ENCODE results near the gene EIF4E2. TPM values are rescaled to one million over a fixed set of nuclear protein-coding genes. Genes with fewer than 3 reads are reported as not detected.

The EIF4E2 gene
- total RNA-seq, 1 experiment from 2014 or later = 76.6 TPM

GRCh38 chr2:232541195-232541960 is 9.1 kb upstream of the EIF4E2 start:
- Mint-ChIP-seq H3K27ac (ENCODE audit: unreplicated experiment) (no peak overlapping the region), H3K9me3 (ENCODE audit: low read depth, unreplicated experiment) (no peaks in the 10 kb centered on the region), H3K4me3 (ENCODE audit: low read depth, unreplicated experiment) (no peak overlapping the region), H3K36me3 (ENCODE audit: insufficient read depth, unreplicated experiment) (peaks cover 16% of the 10 kb centered on the region), H3K4me1 (ENCODE audit: low read depth, unreplicated experiment) (no peaks in the 10 kb centered on the region), H3K27me3 (ENCODE audit: unreplicated experiment) (peaks cover 32% of the 10 kb centered on the region)
- TF ChIP-seq, protein P1, sequence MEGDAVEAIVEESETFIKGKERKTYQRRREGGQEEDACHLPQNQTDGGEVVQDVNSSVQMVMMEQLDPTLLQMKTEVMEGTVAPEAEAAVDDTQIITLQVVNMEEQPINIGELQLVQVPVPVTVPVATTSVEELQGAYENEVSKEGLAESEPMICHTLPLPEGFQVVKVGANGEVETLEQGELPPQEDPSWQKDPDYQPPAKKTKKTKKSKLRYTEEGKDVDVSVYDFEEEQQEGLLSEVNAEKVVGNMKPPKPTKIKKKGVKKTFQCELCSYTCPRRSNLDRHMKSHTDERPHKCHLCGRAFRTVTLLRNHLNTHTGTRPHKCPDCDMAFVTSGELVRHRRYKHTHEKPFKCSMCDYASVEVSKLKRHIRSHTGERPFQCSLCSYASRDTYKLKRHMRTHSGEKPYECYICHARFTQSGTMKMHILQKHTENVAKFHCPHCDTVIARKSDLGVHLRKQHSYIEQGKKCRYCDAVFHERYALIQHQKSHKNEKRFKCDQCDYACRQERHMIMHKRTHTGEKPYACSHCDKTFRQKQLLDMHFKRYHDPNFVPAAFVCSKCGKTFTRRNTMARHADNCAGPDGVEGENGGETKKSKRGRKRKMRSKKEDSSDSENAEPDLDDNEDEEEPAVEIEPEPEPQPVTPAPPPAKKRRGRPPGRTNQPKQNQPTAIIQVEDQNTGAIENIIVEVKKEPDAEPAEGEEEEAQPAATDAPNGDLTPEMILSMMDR (IDR thresholded peaks at IDR 0.05; ENCODE audit: unreplicated experiment) = no peak
- no peak for DNase-seq
- intact Hi-C loops (cut with micrococcal nuclease; ENCODE audit: unreplicated experiment) = no loop called here
- CTCF ChIA-PET = no interaction called here
- BruUV-seq (replicated peaks) = no TSS peak

- CTCF ChIA-PET = no interaction called here
- Mint-ChIP-seq H3K4me1 (ENCODE audit: low read depth, unreplicated experiment) (no peaks in the 10 kb centered on the region), H3K36me3 (ENCODE audit: insufficient read depth, unreplicated experiment) (peaks cover 23% of the 10 kb centered on the region), H3K27ac (ENCODE audit: unreplicated experiment) (peak overlapping the region; percentile 54), H3K4me3 (ENCODE audit: low read depth, unreplicated experiment) (no peak overlapping the region), H3K9me3 (ENCODE audit: low read depth, unreplicated experiment) (no peaks in the 10 kb centered on the region), H3K27me3 (ENCODE audit: unreplicated experiment) (peaks cover 24% of the 10 kb centered on the region)
- no TSS peak for BruUV-seq (replicated peaks)
- intact Hi-C loops (cut with micrococcal nuclease; ENCODE audit: unreplicated experiment) = no loop called here
- no peak for DNase-seq
- TF ChIP-seq, protein P1 (IDR thresholded peaks at IDR 0.05; ENCODE audit: unreplicated experiment) = no peak
Measured at GRCh38 chr2:232541961-232542714, 8.4 kb upstream of the EIF4E2 start.

DNA sequence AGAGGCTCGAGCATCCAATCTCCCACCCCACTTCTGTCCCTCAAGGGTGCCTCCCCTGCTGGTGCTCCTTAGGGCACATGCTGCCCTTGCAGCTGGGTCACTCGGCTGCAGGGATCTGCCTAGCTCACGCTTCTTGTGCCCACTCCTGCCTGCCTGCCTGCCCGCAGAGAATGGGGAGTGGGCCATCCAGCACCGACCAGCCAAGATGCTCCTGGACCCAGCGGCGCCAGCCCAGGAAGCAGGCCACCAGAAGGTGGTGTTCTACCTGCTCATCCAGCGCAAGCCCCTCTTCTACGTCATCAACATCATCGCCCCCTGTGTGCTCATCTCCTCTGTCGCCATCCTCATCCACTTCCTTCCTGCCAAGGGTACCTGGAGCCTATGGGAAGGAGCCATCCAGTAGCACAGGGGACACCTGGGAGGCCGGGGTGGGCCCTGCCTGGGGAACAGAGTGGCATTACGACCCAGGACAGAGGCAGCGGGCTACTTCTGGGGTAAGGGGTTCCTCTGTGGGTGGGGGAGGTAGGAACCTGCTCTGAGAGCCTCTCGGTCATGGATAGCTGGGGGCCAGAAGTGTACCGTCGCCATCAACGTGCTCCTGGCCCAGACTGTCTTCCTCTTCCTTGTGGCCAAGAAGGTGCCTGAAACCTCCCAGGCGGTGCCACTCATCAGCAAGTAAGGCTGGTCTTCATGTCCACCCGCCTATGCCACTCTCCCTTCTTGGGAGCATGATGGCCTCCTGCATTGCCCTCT is 7.6 kb upstream of the EIF4E2 start:
- CTCF ChIA-PET = no interaction called here
- Mint-ChIP-seq H3K4me1 (ENCODE audit: low read depth, unreplicated experiment) (no peaks in the 10 kb centered on the region), H3K9me3 (ENCODE audit: low read depth, unreplicated experiment) (no peaks in the 10 kb centered on the region), H3K36me3 (ENCODE audit: insufficient read depth, unreplicated experiment) (peaks cover 25% of the 10 kb centered on the region), H3K27me3 (ENCODE audit: unreplicated experiment) (peaks cover 16% of the 10 kb centered on the region), H3K27ac (ENCODE audit: unreplicated experiment) (peak overlapping the region; percentile 54), H3K4me3 (ENCODE audit: low read depth, unreplicated experiment) (no peak overlapping the region)
- TF ChIP-seq, protein P1 (IDR thresholded peaks at IDR 0.05; ENCODE audit: unreplicated experiment) = no peak
- no peak for DNase-seq
- intact Hi-C loops (cut with micrococcal nuclease; ENCODE audit: unreplicated experiment) = no loop called here
- BruUV-seq (replicated peaks) = no TSS peak

GRCh38 chr2:232543491-232543890 is 7.0 kb upstream of the EIF4E2 start:
- TF ChIP-seq, protein P1 (IDR thresholded peaks at IDR 0.05; ENCODE audit: unreplicated experiment) = no peak
- Mint-ChIP-seq H3K27ac (ENCODE audit: unreplicated experiment) (no peak overlapping the region), H3K27me3 (ENCODE audit: unreplicated experiment) (peaks cover 10% of the 10 kb centered on the region), H3K9me3 (ENCODE audit: low read depth, unreplicated experiment) (peaks cover 1% of the 10 kb centered on the region), H3K4me3 (ENCODE audit: low read depth, unreplicated experiment) (no peak overlapping the region), H3K36me3 (ENCODE audit: insufficient read depth, unreplicated experiment) (peaks cover 28% of the 10 kb centered on the region), H3K4me1 (ENCODE audit: low read depth, unreplicated experiment) (peaks cover 5% of the 10 kb centered on the region)
- no peak for DNase-seq
- CTCF ChIA-PET = no interaction called here
- no TSS peak for BruUV-seq (replicated peaks)
- intact Hi-C loops (cut with micrococcal nuclease; ENCODE audit: unreplicated experiment) = no loop called here

Data from Calu3 (cell line).